Ishikawa (cell line): Measurements from ENCODE around the gene PODXL2.

ENCODE experiments used
- CREB1 ChIP-seq: IDR thresholded peaks from 2 replicates; pipeline ENCODE4 v1.6.1; 2012; ENCODE audit warnings: low read depth
- EP300 ChIP-seq: IDR thresholded peaks from 2 replicates; pipeline ENCODE4 v1.6.1; 2012; ENCODE audit warnings: borderline replicate concordance
- TAF1 ChIP-seq: IDR thresholded peaks from 2 replicates; pipeline ENCODE4 v1.6.1; 2012; ENCODE audit warnings: low read depth, mild to moderate bottlenecking
- TEAD4 ChIP-seq: IDR thresholded peaks from 2 replicates; pipeline ENCODE4 v1.6.1; 2012
- YY1 ChIP-seq: IDR thresholded peaks from 2 replicates; pipeline ENCODE4 v1.6.1; 2012; ENCODE audit warnings: low read depth
- TF ChIP-seq, protein P1 (sequence below): IDR thresholded peaks from 2 replicates; pipeline ENCODE4 v1.6.1; 2012; ENCODE audit warnings: low read depth, mild to moderate bottlenecking

DNA sequence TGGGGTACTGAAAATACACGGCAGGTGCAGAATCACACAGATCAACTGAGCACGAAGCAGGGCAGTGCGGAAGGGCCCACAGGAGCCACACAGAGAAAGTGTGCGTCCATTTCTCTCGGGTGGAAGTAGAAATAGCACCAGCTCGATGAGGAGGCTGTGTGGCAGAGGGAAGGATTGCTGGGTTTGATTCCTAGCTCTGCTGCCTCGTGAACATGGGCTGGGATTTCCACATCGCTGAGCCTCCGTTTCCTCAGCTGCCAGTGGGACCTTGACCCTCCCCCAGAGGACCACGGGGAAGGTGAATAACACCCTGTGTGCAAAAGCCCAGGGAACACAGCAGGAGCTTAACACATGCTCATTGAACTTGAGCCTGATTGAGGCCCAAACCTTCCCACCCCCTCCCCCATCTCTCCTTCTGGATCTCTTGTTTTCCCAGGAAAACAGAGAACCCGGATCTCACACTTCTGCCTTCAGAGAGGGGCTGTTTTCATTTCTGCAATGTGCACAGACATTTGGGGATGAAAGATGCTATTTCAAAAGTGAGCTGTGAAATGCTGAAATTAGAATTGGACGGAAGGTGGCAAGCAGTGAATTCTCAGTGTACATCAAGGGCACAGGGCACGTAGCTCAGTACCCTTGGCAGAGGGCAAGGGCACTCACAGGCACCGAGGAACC lies 82.2 kb downstream of the PODXL2 start:
- TF ChIP-seq EP300 (no peak), CREB1 (no peak), YY1 (no peak), TAF1 (no peak), TEAD4 (no peak)
- TF ChIP-seq, protein P1, sequence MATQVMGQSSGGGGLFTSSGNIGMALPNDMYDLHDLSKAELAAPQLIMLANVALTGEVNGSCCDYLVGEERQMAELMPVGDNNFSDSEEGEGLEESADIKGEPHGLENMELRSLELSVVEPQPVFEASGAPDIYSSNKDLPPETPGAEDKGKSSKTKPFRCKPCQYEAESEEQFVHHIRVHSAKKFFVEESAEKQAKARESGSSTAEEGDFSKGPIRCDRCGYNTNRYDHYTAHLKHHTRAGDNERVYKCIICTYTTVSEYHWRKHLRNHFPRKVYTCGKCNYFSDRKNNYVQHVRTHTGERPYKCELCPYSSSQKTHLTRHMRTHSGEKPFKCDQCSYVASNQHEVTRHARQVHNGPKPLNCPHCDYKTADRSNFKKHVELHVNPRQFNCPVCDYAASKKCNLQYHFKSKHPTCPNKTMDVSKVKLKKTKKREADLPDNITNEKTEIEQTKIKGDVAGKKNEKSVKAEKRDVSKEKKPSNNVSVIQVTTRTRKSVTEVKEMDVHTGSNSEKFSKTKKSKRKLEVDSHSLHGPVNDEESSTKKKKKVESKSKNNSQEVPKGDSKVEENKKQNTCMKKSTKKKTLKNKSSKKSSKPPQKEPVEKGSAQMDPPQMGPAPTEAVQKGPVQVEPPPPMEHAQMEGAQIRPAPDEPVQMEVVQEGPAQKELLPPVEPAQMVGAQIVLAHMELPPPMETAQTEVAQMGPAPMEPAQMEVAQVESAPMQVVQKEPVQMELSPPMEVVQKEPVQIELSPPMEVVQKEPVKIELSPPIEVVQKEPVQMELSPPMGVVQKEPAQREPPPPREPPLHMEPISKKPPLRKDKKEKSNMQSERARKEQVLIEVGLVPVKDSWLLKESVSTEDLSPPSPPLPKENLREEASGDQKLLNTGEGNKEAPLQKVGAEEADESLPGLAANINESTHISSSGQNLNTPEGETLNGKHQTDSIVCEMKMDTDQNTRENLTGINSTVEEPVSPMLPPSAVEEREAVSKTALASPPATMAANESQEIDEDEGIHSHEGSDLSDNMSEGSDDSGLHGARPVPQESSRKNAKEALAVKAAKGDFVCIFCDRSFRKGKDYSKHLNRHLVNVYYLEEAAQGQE = no peak
